ENCODE results near the gene SP100.
"Not testable (repeated sequence)": the region's sequence is repeated elsewhere in the genome, so short reads cannot be mapped to it uniquely, and the experiment has no call there.

The SP100 gene

GRCh38 chr2:230430957-230431910 is 15.2 kb downstream of the SP100 start:
- no peak for DNase-seq (ENCODE audit: low read depth)
- H3K4me3 ChIP-seq (ENCODE audit: low read depth, low read length) = no peak overlapping the region
- TF ChIP-seq CTCF (IDR thresholded peaks at IDR 0.05; ENCODE audit: low read depth, low read length, missing control alignments) = no peak

GRCh38 chr2:230434677-230435324 is 18.8 kb downstream of the SP100 start:
- no peak for DNase-seq (ENCODE audit: low read depth)
- H3K4me3 ChIP-seq (ENCODE audit: low read depth, low read length) = no peak overlapping the region
- no peak for TF ChIP-seq CTCF (IDR thresholded peaks at IDR 0.05; ENCODE audit: low read depth, low read length, missing control alignments)

- H3K4me3 ChIP-seq (ENCODE audit: low read depth, low read length) = no peak overlapping the region
- TF ChIP-seq CTCF (IDR thresholded peaks at IDR 0.05; ENCODE audit: low read depth, low read length, missing control alignments) = no peak
- no peak for DNase-seq (ENCODE audit: low read depth)
These were observed 19.4 kb downstream of the SP100 start for GRCh38 chr2:230435431-230435830.

GRCh38 chr2:230439121-230439520 is 23.1 kb downstream of the SP100 start:
- not testable (repeated sequence) for DNase-seq (ENCODE audit: low read depth); H3K4me3 ChIP-seq (ENCODE audit: low read depth, low read length)

- no peak overlapping the region; the same call in 1 of the 2 replicates for H3K4me3 ChIP-seq (ENCODE audit: low read depth, low read length)
- TF ChIP-seq CTCF (IDR thresholded peaks at IDR 0.05; ENCODE audit: low read depth, low read length, missing control alignments) = no peak
- no peak for DNase-seq (ENCODE audit: low read depth)
These were observed 23.6 kb downstream of the SP100 start for GRCh38 chr2:230439590-230439989.

- no peak overlapping the region for H3K4me3 ChIP-seq (ENCODE audit: low read depth, low read length)
- no peak for TF ChIP-seq CTCF (IDR thresholded peaks at IDR 0.05; ENCODE audit: low read depth, low read length, missing control alignments)
- no peak for DNase-seq (ENCODE audit: low read depth)
These were observed 25.4 kb downstream of the SP100 start for GRCh38 chr2:230441227-230441897.

- no peak for TF ChIP-seq CTCF (IDR thresholded peaks at IDR 0.05; ENCODE audit: low read depth, low read length, missing control alignments)
- DNase-seq (ENCODE audit: low read depth) = no peak
- H3K4me3 ChIP-seq (ENCODE audit: low read depth, low read length) = no peak overlapping the region
These were observed 27.5 kb downstream of the SP100 start for GRCh38 chr2:230443541-230443940.

Measured in GM12864 (cell line).